ENCODE measurements around the gene DHFR2.

Gene DHFR2

GRCh38 chr3:94026623-94027022 lies 36.1 kb downstream of the DHFR2 start:
- DNase-seq, result no peak
- WGBS (ENCODE audit: extremely low coverage, insufficient coverage, insufficient read length), result no CpG with 5 or more reads among the region's 2 CpGs

GRCh38 chr3:94024385-94024784 lies 38.3 kb downstream of the DHFR2 start:
- Histone ChIP-seq H3K36me3 (ENCODE audit: control insufficient read depth in 1 of 2, insufficient read depth in 2 of 2, low read length in 2 of 2) (no peaks in the 10 kb centered on the region), H3K4ac (ENCODE audit: low read depth, low read length) (no peak overlapping the region), H2AK5ac (ENCODE audit: low read length) (no peak overlapping the region), H3K27ac (ENCODE audit: low read depth, low read length) (no peak overlapping the region), H3K9me3 (ENCODE audit: insufficient read depth, low read depth, low read length) (no peaks in the 10 kb centered on the region), H3K4me1 (ENCODE audit: control insufficient read depth in 1 of 2, insufficient read depth in 2 of 2, low read length in 2 of 2) (no peaks in the 10 kb centered on the region), H4K91ac (ENCODE audit: low read depth, low read length) (no peak overlapping the region), H2BK120ac (ENCODE audit: insufficient read depth, low read length, poor library complexity) (no peak overlapping the region), H4K8ac (ENCODE audit: low read depth, low read length) (no peak overlapping the region), H3K4me3 (ENCODE audit: low read depth, low read length) (no peak overlapping the region), H3K79me1 (ENCODE audit: low read length) (no peaks in the 10 kb centered on the region), H3K23ac (ENCODE audit: low read length) (no peak overlapping the region), H2AFZ (ENCODE audit: insufficient read depth, low read length, poor library complexity) (no peak overlapping the region), H3K14ac (ENCODE audit: low read length) (no peak overlapping the region), H3K4me2 (ENCODE audit: low read length) (no peak overlapping the region), H3K27me3 (ENCODE audit: insufficient read depth, low read length) (no peaks in the 10 kb centered on the region), H3K9ac (ENCODE audit: low read length) (no peak overlapping the region), H2BK5ac (ENCODE audit: low read depth, low read length, poor library complexity) (no peak overlapping the region), H3K18ac (ENCODE audit: low read length) (no peak overlapping the region), H2BK12ac (ENCODE audit: low read length) (no peak overlapping the region), H4K12ac (ENCODE audit: low read depth, low read length) (no peak overlapping the region), H3K79me2 (ENCODE audit: control insufficient read depth, insufficient read depth, low read length, poor library complexity) (no peaks in the 10 kb centered on the region)
- no CpG with 5 or more reads among the region's 3 CpGs for WGBS (ENCODE audit: extremely low coverage, insufficient coverage, insufficient read length)
- no peak for DNase-seq

More at GRCh38 chr3:94026623-94027022, 36.1 kb downstream of the DHFR2 start:
- no peak overlapping the region for H2AK5ac ChIP-seq (ENCODE audit: low read length)
- no peak overlapping the region for H4K8ac ChIP-seq (ENCODE audit: low read depth, low read length)
- no peak overlapping the region for H3K4me3 ChIP-seq (ENCODE audit: low read depth, low read length)
- no peaks in the 10 kb centered on the region for H3K27me3 ChIP-seq (ENCODE audit: insufficient read depth, low read length)
- H3K27ac ChIP-seq (ENCODE audit: low read depth, low read length), result no peak overlapping the region
- H2BK120ac ChIP-seq (ENCODE audit: insufficient read depth, low read length, poor library complexity), result no peak overlapping the region
- no peak overlapping the region for H3K4me2 ChIP-seq (ENCODE audit: low read length)
- no peak overlapping the region for H3K9ac ChIP-seq (ENCODE audit: low read length)
- no peaks in the 10 kb centered on the region for H3K4me1 ChIP-seq (ENCODE audit: control insufficient read depth in 1 of 2, insufficient read depth in 2 of 2, low read length in 2 of 2)
- no peak overlapping the region for H4K12ac ChIP-seq (ENCODE audit: low read depth, low read length)
- H4K91ac ChIP-seq (ENCODE audit: low read depth, low read length), result no peak overlapping the region
- H3K4ac ChIP-seq (ENCODE audit: low read depth, low read length), result no peak overlapping the region
- H3K18ac ChIP-seq (ENCODE audit: low read length), result no peak overlapping the region
- no peaks in the 10 kb centered on the region for H3K36me3 ChIP-seq (ENCODE audit: control insufficient read depth in 1 of 2, insufficient read depth in 2 of 2, low read length in 2 of 2)
- no peaks in the 10 kb centered on the region for H3K79me2 ChIP-seq (ENCODE audit: control insufficient read depth, insufficient read depth, low read length, poor library complexity)
- H3K79me1 ChIP-seq (ENCODE audit: low read length), result no peaks in the 10 kb centered on the region
- no peak overlapping the region for H3K23ac ChIP-seq (ENCODE audit: low read length)
- no peak overlapping the region for H2AFZ ChIP-seq (ENCODE audit: insufficient read depth, low read length, poor library complexity)
- H3K9me3 ChIP-seq (ENCODE audit: insufficient read depth, low read depth, low read length), result no peaks in the 10 kb centered on the region
- H2BK12ac ChIP-seq (ENCODE audit: low read length), result no peak overlapping the region
- no peak overlapping the region for H2BK5ac ChIP-seq (ENCODE audit: low read depth, low read length, poor library complexity)
- no peak overlapping the region for H3K14ac ChIP-seq (ENCODE audit: low read length)

- no peak for DNase-seq
- Histone ChIP-seq H3K27ac (ENCODE audit: low read depth, low read length) (no peak overlapping the region), H3K79me2 (ENCODE audit: control insufficient read depth, insufficient read depth, low read length, poor library complexity) (no peaks in the 10 kb centered on the region), H3K23ac (ENCODE audit: low read length) (no peak overlapping the region), H2BK12ac (ENCODE audit: low read length) (no peak overlapping the region), H4K8ac (ENCODE audit: low read depth, low read length) (no peak overlapping the region), H3K9me3 (ENCODE audit: insufficient read depth, low read depth, low read length) (no peaks in the 10 kb centered on the region), H3K4me3 (ENCODE audit: low read depth, low read length) (no peak overlapping the region), H3K18ac (ENCODE audit: low read length) (no peak overlapping the region), H3K9ac (ENCODE audit: low read length) (no peak overlapping the region), H3K36me3 (ENCODE audit: control insufficient read depth in 1 of 2, insufficient read depth in 2 of 2, low read length in 2 of 2) (no peaks in the 10 kb centered on the region), H3K4me1 (ENCODE audit: control insufficient read depth in 1 of 2, insufficient read depth in 2 of 2, low read length in 2 of 2) (no peaks in the 10 kb centered on the region), H3K14ac (ENCODE audit: low read length) (no peak overlapping the region), H3K4ac (ENCODE audit: low read depth, low read length) (no peak overlapping the region), H3K27me3 (ENCODE audit: insufficient read depth, low read length) (no peaks in the 10 kb centered on the region), H2BK5ac (ENCODE audit: low read depth, low read length, poor library complexity) (no peak overlapping the region), H3K79me1 (ENCODE audit: low read length) (no peaks in the 10 kb centered on the region), H2BK120ac (ENCODE audit: insufficient read depth, low read length, poor library complexity) (no peak overlapping the region), H2AFZ (ENCODE audit: insufficient read depth, low read length, poor library complexity) (no peak overlapping the region), H2AK5ac (ENCODE audit: low read length) (no peak overlapping the region), H4K91ac (ENCODE audit: low read depth, low read length) (no peak overlapping the region), H4K12ac (ENCODE audit: low read depth, low read length) (no peak overlapping the region), H3K4me2 (ENCODE audit: low read length) (no peak overlapping the region)
- WGBS (ENCODE audit: extremely low coverage, insufficient coverage, insufficient read length), result no CpG with 5 or more reads among the region's 3 CpGs
Observed at GRCh38 chr3:94020293-94020692, 42.4 kb downstream of the DHFR2 start.

GRCh38 chr3:94019659-94020058 lies 43.1 kb downstream of the DHFR2 start:
- no peak for DNase-seq
- no peak overlapping the region for H2AK5ac ChIP-seq (ENCODE audit: low read length)
- H3K27me3 ChIP-seq (ENCODE audit: insufficient read depth, low read length), result no peaks in the 10 kb centered on the region
- no peak overlapping the region for H3K18ac ChIP-seq (ENCODE audit: low read length)
- H2BK5ac ChIP-seq (ENCODE audit: low read depth, low read length, poor library complexity), result no peak overlapping the region
- no peak overlapping the region for H3K27ac ChIP-seq (ENCODE audit: low read depth, low read length)
- no peak overlapping the region for H2BK120ac ChIP-seq (ENCODE audit: insufficient read depth, low read length, poor library complexity)
- H3K79me1 ChIP-seq (ENCODE audit: low read length), result no peaks in the 10 kb centered on the region
- H3K79me2 ChIP-seq (ENCODE audit: control insufficient read depth, insufficient read depth, low read length, poor library complexity), result no peaks in the 10 kb centered on the region
- H3K4me3 ChIP-seq (ENCODE audit: low read depth, low read length), result no peak overlapping the region
- no peak overlapping the region for H4K8ac ChIP-seq (ENCODE audit: low read depth, low read length)
- no peak overlapping the region for H2AFZ ChIP-seq (ENCODE audit: insufficient read depth, low read length, poor library complexity)
- H3K36me3 ChIP-seq (ENCODE audit: control insufficient read depth in 1 of 2, insufficient read depth in 2 of 2, low read length in 2 of 2), result no peaks in the 10 kb centered on the region
- no peak overlapping the region for H4K91ac ChIP-seq (ENCODE audit: low read depth, low read length)
- no peak overlapping the region for H4K12ac ChIP-seq (ENCODE audit: low read depth, low read length)
- whole genome bisulfite sequencing (ENCODE audit: extremely low coverage, insufficient coverage, insufficient read length), result no CpG with 5 or more reads among the region's 2 CpGs
- no peak overlapping the region for H3K4me2 ChIP-seq (ENCODE audit: low read length)
- H3K23ac ChIP-seq (ENCODE audit: low read length), result no peak overlapping the region
- no peak overlapping the region for H3K4ac ChIP-seq (ENCODE audit: low read depth, low read length)
- H3K9ac ChIP-seq (ENCODE audit: low read length), result no peak overlapping the region
- no peaks in the 10 kb centered on the region for H3K9me3 ChIP-seq (ENCODE audit: insufficient read depth, low read depth, low read length)
- H3K4me1 ChIP-seq (ENCODE audit: control insufficient read depth in 1 of 2, insufficient read depth in 2 of 2, low read length in 2 of 2), result no peaks in the 10 kb centered on the region
- H3K14ac ChIP-seq (ENCODE audit: low read length), result no peak overlapping the region
- no peak overlapping the region for H2BK12ac ChIP-seq (ENCODE audit: low read length)

Measured in trophoblast cell (in vitro differentiated cells and primary cell).